Liver (tissue), 3 donors: ENCODE measurements around the gene MADCAM1.

ENCODE experiments used
- EGR1 ChIP-seq, 2 donors: IDR thresholded peaks; 2 replicates each; pipeline ENCODE4 v1.6.1; 2016 to 2018; ENCODE audit warnings: antibody characterized with exemption in 2 of 2, low read depth in 2 of 2
- GABPA ChIP-seq, 2 donors: IDR thresholded peaks in 1 of 2; conservative IDR thresholded peaks in 1 of 2; 2 replicates each; pipeline ENCODE4 v1.6.1; 2016; ENCODE audit warnings: antibody characterized with exemption in 2 of 2, mild to moderate bottlenecking in 1 of 2, moderate library complexity in 1 of 2
- RAD21 ChIP-seq, 2 donors: IDR thresholded peaks; 2 replicates each; pipeline ENCODE4 v1.6.1; 2016; ENCODE audit warnings: antibody characterized with exemption in 2 of 2, mild to moderate bottlenecking in 2 of 2
- TAF1 ChIP-seq: conservative IDR thresholded peaks from 2 replicates; pipeline ENCODE4 v1.6.1; 2016; ENCODE audit warnings: antibody characterized with exemption, mild to moderate bottlenecking
- TF ChIP-seq, protein P1 (sequence below): IDR thresholded peaks from 2 replicates; pipeline ENCODE4 v1.6.1; 2016; ENCODE audit warnings: antibody characterized with exemption, mild to moderate bottlenecking
- TF ChIP-seq, protein P2 (sequence below): fragments of 150-350 bp; IDR thresholded peaks from 2 replicates; pipeline ENCODE4 v1.5.1; 2017; ENCODE audit warnings: improper control_type of control experiment, low read depth, low read length; ENCODE audit not compliant: missing input control
- TF ChIP-seq, protein P3 (sequence below): IDR thresholded peaks from 2 replicates; pipeline ENCODE4 v1.6.1; 2016; ENCODE audit warnings: antibody characterized with exemption
- donor health status: healthy.
- donor health status: healthy.

DNA sequence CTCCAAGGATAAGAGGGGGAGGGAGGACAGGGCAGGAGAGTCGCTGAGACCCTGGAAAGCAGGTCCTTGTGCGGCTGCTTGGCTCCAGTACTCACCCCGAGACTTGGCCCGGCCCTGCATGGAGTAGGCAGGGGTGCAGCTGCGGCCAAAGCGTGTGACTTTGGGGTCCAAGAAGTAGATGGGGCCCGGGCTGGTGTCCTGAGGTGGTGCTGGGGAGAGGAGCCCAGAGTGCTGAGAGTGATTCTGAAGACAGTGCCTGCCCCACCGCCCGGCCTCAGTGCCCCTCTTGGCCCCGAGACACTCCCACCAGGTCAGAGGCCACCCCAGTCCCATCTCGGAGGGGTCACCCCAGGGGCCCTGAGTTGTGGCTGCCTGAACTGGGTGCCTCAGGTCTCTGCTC, 28.7 kb upstream of the MADCAM1 start:
- TF ChIP-seq EGR1 (IDR thresholded peaks at IDR 0.05; ENCODE audit: low read depth in 2 of 2) (no peak), RAD21 (IDR thresholded peaks at IDR 0.05) (no peak), TAF1 (no peak), GABPA (IDR thresholded peaks at IDR 0.05 in 1 of 2, conservative IDR thresholded peaks at IDR 0.05 in 1 of 2) (no peak)
- TF ChIP-seq, protein P1, sequence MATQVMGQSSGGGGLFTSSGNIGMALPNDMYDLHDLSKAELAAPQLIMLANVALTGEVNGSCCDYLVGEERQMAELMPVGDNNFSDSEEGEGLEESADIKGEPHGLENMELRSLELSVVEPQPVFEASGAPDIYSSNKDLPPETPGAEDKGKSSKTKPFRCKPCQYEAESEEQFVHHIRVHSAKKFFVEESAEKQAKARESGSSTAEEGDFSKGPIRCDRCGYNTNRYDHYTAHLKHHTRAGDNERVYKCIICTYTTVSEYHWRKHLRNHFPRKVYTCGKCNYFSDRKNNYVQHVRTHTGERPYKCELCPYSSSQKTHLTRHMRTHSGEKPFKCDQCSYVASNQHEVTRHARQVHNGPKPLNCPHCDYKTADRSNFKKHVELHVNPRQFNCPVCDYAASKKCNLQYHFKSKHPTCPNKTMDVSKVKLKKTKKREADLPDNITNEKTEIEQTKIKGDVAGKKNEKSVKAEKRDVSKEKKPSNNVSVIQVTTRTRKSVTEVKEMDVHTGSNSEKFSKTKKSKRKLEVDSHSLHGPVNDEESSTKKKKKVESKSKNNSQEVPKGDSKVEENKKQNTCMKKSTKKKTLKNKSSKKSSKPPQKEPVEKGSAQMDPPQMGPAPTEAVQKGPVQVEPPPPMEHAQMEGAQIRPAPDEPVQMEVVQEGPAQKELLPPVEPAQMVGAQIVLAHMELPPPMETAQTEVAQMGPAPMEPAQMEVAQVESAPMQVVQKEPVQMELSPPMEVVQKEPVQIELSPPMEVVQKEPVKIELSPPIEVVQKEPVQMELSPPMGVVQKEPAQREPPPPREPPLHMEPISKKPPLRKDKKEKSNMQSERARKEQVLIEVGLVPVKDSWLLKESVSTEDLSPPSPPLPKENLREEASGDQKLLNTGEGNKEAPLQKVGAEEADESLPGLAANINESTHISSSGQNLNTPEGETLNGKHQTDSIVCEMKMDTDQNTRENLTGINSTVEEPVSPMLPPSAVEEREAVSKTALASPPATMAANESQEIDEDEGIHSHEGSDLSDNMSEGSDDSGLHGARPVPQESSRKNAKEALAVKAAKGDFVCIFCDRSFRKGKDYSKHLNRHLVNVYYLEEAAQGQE: no peak
- TF ChIP-seq, protein P2, sequence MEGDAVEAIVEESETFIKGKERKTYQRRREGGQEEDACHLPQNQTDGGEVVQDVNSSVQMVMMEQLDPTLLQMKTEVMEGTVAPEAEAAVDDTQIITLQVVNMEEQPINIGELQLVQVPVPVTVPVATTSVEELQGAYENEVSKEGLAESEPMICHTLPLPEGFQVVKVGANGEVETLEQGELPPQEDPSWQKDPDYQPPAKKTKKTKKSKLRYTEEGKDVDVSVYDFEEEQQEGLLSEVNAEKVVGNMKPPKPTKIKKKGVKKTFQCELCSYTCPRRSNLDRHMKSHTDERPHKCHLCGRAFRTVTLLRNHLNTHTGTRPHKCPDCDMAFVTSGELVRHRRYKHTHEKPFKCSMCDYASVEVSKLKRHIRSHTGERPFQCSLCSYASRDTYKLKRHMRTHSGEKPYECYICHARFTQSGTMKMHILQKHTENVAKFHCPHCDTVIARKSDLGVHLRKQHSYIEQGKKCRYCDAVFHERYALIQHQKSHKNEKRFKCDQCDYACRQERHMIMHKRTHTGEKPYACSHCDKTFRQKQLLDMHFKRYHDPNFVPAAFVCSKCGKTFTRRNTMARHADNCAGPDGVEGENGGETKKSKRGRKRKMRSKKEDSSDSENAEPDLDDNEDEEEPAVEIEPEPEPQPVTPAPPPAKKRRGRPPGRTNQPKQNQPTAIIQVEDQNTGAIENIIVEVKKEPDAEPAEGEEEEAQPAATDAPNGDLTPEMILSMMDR: no peak
- TF ChIP-seq, protein P3, sequence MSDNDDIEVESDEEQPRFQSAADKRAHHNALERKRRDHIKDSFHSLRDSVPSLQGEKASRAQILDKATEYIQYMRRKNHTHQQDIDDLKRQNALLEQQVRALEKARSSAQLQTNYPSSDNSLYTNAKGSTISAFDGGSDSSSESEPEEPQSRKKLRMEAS: no peak
